MCF 10A (cell line): ENCODE results near the gene ZNF525. TPM values are rescaled to one million over a fixed set of nuclear protein-coding genes. Genes with fewer than 3 reads are reported as not detected.

Experiments
- Bru-seq: library from RNA; stranded (reverse); fragments of 400-500 nt; gene quantifications from one replicate; lab custom pipeline; 2021; lab: Mats Ljungman, UMichigan
- BruChase-seq, 2 experiments: library from RNA; stranded (reverse); fragments of 400-500 nt; gene quantifications; one replicate each; lab custom pipeline; 2021; lab: Mats Ljungman, UMichigan
- BruUV-seq: library from RNA; stranded (reverse); fragments of 400-500 nt; replicated peaks from 2 replicates; lab custom pipeline; 2021; lab: Mats Ljungman, UMichigan
- CTCF ChIA-PET: fragments of 300-600 bp; sonication (Branson Sonifier 250); formaldehyde crosslinking; extraction: SDS; loops from one replicate; lab custom pipeline; 2021; ENCODE audit warnings: antibody characterized with exemption, inconsistent platforms; lab: Yijun Ruan, JAX
- POLR2A ChIA-PET: fragments of 300-600, 350-650 bp; sonication (Branson Sonifier 250); formaldehyde crosslinking; extraction: SDS; loops from one replicate; lab custom pipeline; 2020; ENCODE audit warnings: antibody characterized with exemption, inconsistent platforms; lab: Yijun Ruan, JAX
- DNase-seq: peaks from one replicate; pipeline ENCODE4 v3.0.0-alpha.2; 2018; ENCODE audit not compliant: unreplicated experiment
- H3K27ac Mint-ChIP-seq: one replicate; pipeline ENCODE4 v1.8.0; 2022; ENCODE audit warnings: mild to moderate bottlenecking, low read depth, mixed read lengths; ENCODE audit not compliant: unreplicated experiment
- H3K27me3 Mint-ChIP-seq: one replicate; pipeline ENCODE4 v1.8.0; 2022; ENCODE audit warnings: mixed read lengths; ENCODE audit not compliant: insufficient read depth, unreplicated experiment
- H3K36me3 Mint-ChIP-seq: one replicate; pipeline ENCODE4 v1.8.0; 2022; ENCODE audit warnings: mild to moderate bottlenecking, moderate library complexity, mixed read lengths; ENCODE audit not compliant: insufficient read depth, unreplicated experiment
- H3K4me1 Mint-ChIP-seq: one replicate; pipeline ENCODE4 v1.8.0; 2022; ENCODE audit warnings: mixed read lengths; ENCODE audit not compliant: insufficient read depth, unreplicated experiment
- H3K4me3 Mint-ChIP-seq: one replicate; pipeline ENCODE4 v1.8.0; 2022; ENCODE audit warnings: mild to moderate bottlenecking, moderate library complexity, mixed read lengths; ENCODE audit not compliant: unreplicated experiment
- H3K9me3 Mint-ChIP-seq: one replicate; pipeline ENCODE4 v1.8.0; 2022; ENCODE audit warnings: mixed read lengths; ENCODE audit not compliant: unreplicated experiment
- intact Hi-C: fragments of 100-400 bp; cut with micrococcal nuclease; formaldehyde crosslinking; loops from 2 replicates; pipeline ENCODE4 v1.14.1; 2022
- long read RNA-seq: library from polyadenylated mRNA; stranded (forward); transcript quantifications from one replicate; pipeline ENCODE4 v2.0.0, GENCODE V29; 2022
- total RNA-seq: library from RNA; stranded (reverse); gene quantifications from 2 replicates; pipeline ENCODE4 v1.2.3, GENCODE V29; 2022
- TF ChIP-seq, protein P1 (sequence below): fragments of 200-600 bp; IDR thresholded peaks from one replicate; pipeline ENCODE4 v1.8.0; 2022; ENCODE audit warnings: antibody characterized with exemption, mild to moderate bottlenecking; ENCODE audit not compliant: unreplicated experiment

Gene ZNF525
- 9.5 and 11.2 TPM in 2 replicates for total RNA-seq
- Bru-seq, nascent RNA = percentile 58 among the genes with signal in this experiment
- BruChase-seq, experiment 1, labeled RNA remaining after a 6-hour chase = percentile 53 among the genes with signal in this experiment
- BruChase-seq, experiment 2, labeled RNA remaining after a 2-hour chase = percentile 65 among the genes with signal in this experiment
- long read RNA-seq, partial matches to known transcripts = 0 of 4 reads
- long read RNA-seq, other reads (novel, unspliced or antisense) = 1 of 4 reads

- Mint-ChIP-seq H3K27me3 (no peaks in the 10 kb centered on the region), H3K4me3 (peak within 1 kb of the TSS; percentile 88), H3K4me1 (peaks cover 9% of the 10 kb centered on the region), H3K9me3 (no peaks in the 10 kb centered on the region), H3K36me3 (no peaks in the 10 kb centered on the region), H3K27ac (peak within 1 kb of the TSS; percentile 70)
- intact Hi-C loops = loop anchor here (2.0 to 5.0 kb wide), 2 partner anchors 29 to 33 kb away; partner anchors contain the start of genes ZNF765 and ZNF845
- peak; percentile 90 for DNase-seq
- no TSS peak for BruUV-seq
- CTCF ChIA-PET = no interaction called here
- TF ChIP-seq, protein P1, sequence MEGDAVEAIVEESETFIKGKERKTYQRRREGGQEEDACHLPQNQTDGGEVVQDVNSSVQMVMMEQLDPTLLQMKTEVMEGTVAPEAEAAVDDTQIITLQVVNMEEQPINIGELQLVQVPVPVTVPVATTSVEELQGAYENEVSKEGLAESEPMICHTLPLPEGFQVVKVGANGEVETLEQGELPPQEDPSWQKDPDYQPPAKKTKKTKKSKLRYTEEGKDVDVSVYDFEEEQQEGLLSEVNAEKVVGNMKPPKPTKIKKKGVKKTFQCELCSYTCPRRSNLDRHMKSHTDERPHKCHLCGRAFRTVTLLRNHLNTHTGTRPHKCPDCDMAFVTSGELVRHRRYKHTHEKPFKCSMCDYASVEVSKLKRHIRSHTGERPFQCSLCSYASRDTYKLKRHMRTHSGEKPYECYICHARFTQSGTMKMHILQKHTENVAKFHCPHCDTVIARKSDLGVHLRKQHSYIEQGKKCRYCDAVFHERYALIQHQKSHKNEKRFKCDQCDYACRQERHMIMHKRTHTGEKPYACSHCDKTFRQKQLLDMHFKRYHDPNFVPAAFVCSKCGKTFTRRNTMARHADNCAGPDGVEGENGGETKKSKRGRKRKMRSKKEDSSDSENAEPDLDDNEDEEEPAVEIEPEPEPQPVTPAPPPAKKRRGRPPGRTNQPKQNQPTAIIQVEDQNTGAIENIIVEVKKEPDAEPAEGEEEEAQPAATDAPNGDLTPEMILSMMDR = peak; percentile 35
- POLR2A ChIA-PET = interaction anchor here (0.9 to 1.5 kb wide), 2 partner anchors 30 to 68 kb away, joined by 4 read pairs; partner anchors contain the start of gene ZNF765
Measured at GRCh38 chr19:53365134-53365898, at the start of gene ZNF525. Gene ZNF525 (plus strand): TSS chr19:53365705. CDS start chr19:53372282, 6,577 bp downstream.

DNA sequence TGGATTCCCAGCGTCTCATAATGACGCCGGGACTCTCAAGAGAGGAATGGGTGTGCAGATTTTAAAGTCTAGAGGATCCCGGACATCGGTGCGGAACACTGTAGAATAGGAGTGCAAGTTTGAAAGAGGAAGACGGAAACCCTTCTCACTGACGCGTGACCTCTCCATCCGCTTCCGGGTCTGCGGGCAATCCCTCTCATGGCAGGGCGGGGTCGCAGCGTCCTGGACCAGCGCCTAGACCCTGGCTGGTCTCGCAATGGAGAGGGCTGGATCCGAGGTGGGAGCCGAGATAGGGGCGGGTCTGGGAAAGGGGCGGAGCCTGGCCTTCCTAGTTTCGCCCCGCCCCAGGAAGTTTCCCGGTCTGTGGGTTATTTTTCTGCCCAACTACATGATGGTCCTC is 36.5 kb upstream of the ZNF525 start:
- ChIA-PET CTCF (no interaction called here), POLR2A (no interaction called here)
- no peaks in the 10 kb centered on the region for H3K36me3 Mint-ChIP-seq
- no peak overlapping the region for H3K4me3 Mint-ChIP-seq
- BruUV-seq = no TSS peak
- H3K27me3 Mint-ChIP-seq = no peaks in the 10 kb centered on the region
- H3K27ac Mint-ChIP-seq = no peak overlapping the region
- TF ChIP-seq, protein P1 = no peak
- no peak for DNase-seq
- H3K4me1 Mint-ChIP-seq = peaks cover under 1% of the 10 kb centered on the region
- peaks cover 22% of the 10 kb centered on the region for H3K9me3 Mint-ChIP-seq
- intact Hi-C loops = no loop called here

- BruUV-seq = no TSS peak
- ChIA-PET CTCF (interaction anchor here (0.5 to 2.8 kb wide), 3 partner anchors 13 to 332 kb away, joined by 3 to 10 read pairs (median 3); no protein-coding TSS in a partner anchor), POLR2A (interaction anchor here (0.6 to 1.3 kb wide), 8 partner anchors 11 to 242 kb away, joined by 3 to 12 read pairs (median 4); partner anchors contain the start of genes ZNF761 and ZNF765)
- Mint-ChIP-seq H3K9me3 (peaks cover 13% of the 10 kb centered on the region), H3K4me1 (peaks cover 7% of the 10 kb centered on the region), H3K36me3 (no peaks in the 10 kb centered on the region), H3K4me3 (peak overlapping the region; percentile 86), H3K27ac (peak overlapping the region; percentile 84), H3K27me3 (no peaks in the 10 kb centered on the region)
- TF ChIP-seq, protein P1 = no peak
- DNase-seq = no peak
- intact Hi-C loops = loop anchor here (5.0 kb wide), 1 partner anchor 35 kb away; the partner anchor contains the start of gene ZNF525
Measured at GRCh38 chr19:53332484-53332883, 33.0 kb upstream of the ZNF525 start.
